Prostate gland (tissue), 2 donors: ENCODE results near the gene DNMT3A.

Experiments used
- POLR2A ChIP-seq: fragments of 450-650 bp; IDR thresholded peaks from one replicate; pipeline ENCODE4 v1.6.1; 2016; ENCODE audit warnings: antibody characterized with exemption, mild to moderate bottlenecking
- POLR2AphosphoS5 ChIP-seq: sonication (generic); formaldehyde crosslinking; IDR thresholded peaks from one replicate; pipeline ENCODE4 v1.6.1; 2017; ENCODE audit warnings: antibody characterized with exemption
- TF ChIP-seq, protein P1 (sequence below), 4 experiments: fragments of 200-600 bp in 2 of 4; fragments of 450-650 bp in 2 of 4; sonication (generic) in 2 of 4; IDR thresholded peaks; 1 replicate in 3 of 4; 2 replicates in 1 of 4; pipeline ENCODE4 v1.5.1; 2016 to 2019; ENCODE audit warnings: antibody characterized with exemption in 4 of 4, mild to moderate bottlenecking in 2 of 4, moderate library complexity in 2 of 4

DNA sequence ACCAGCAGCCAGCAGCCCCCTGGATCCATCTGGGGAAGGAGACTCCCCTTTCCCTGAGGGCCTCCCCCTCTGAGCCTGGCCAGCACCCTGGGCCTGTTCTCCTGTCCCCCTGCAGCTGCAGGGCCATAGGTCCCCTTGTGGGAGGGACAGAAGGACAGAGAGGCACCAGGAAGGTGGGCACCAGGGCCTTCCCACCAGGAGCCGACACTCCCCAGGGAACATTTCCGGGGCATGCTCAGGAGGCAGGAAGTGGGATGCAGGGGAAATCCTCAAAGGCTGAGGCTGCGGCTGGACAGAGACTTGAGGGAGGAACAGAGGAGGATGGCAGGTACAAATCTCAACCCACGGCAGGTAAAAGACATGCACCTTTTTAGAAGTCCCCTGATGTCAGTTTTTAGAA is 14.4 kb upstream of the DNMT3A start:
- TF ChIP-seq POLR2A = no peak
- TF ChIP-seq, protein P1, sequence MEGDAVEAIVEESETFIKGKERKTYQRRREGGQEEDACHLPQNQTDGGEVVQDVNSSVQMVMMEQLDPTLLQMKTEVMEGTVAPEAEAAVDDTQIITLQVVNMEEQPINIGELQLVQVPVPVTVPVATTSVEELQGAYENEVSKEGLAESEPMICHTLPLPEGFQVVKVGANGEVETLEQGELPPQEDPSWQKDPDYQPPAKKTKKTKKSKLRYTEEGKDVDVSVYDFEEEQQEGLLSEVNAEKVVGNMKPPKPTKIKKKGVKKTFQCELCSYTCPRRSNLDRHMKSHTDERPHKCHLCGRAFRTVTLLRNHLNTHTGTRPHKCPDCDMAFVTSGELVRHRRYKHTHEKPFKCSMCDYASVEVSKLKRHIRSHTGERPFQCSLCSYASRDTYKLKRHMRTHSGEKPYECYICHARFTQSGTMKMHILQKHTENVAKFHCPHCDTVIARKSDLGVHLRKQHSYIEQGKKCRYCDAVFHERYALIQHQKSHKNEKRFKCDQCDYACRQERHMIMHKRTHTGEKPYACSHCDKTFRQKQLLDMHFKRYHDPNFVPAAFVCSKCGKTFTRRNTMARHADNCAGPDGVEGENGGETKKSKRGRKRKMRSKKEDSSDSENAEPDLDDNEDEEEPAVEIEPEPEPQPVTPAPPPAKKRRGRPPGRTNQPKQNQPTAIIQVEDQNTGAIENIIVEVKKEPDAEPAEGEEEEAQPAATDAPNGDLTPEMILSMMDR (IDR thresholded peaks at IDR 0.05) = no peak
- TF ChIP-seq POLR2AphosphoS5 = no peak
